Bronchial epithelial cell (primary cell): ENCODE data around the gene AMOTL2. TPM values are rescaled to one million over a fixed set of nuclear protein-coding genes. Genes with fewer than 3 reads are reported as not detected.

Source experiments
- DNase-seq: peaks from one replicate; pipeline ENCODE4 v3.0.0-alpha.2; 2010; ENCODE audit warnings: low read depth
- FAIRE-seq: peaks from 2 replicates; lab custom pipeline; 2011; peaks lifted over from hg19 to GRCh38; lab: Jason Lieb, UNC
- H3K27me3 ChIP-seq: 2 replicates; pipeline ENCODE4 v1.5.1; 2011; ENCODE audit warnings: low read length; ENCODE audit not compliant: control insufficient read depth, insufficient read depth
- H3K36me3 ChIP-seq: 2 replicates; pipeline ENCODE4 v1.5.1; 2011; ENCODE audit warnings: low read length; ENCODE audit not compliant: control insufficient read depth, insufficient read depth
- H3K4me3 ChIP-seq: 2 replicates; pipeline ENCODE4 v1.5.1; 2011; ENCODE audit warnings: mild to moderate bottlenecking, low read depth, low read length, control low read depth
- total RNA-seq: library from RNA; depleted of rRNA; stranded (reverse); fragments of >200 nt; gene quantifications from 2 replicates; pipeline ENCODE4 v1.2.1, GENCODE V29; 2014
- TF ChIP-seq, protein P1 (sequence below): IDR thresholded peaks from 2 replicates; pipeline ENCODE4 v1.5.1; 2011; ENCODE audit warnings: mild to moderate bottlenecking, moderate library complexity, low read length, control low read depth, inconsistent platforms; ENCODE audit not compliant: insufficient read depth, severe bottlenecking

Gene AMOTL2
- total RNA-seq = 54.2 and 89.9 TPM in 2 replicates

DNA sequence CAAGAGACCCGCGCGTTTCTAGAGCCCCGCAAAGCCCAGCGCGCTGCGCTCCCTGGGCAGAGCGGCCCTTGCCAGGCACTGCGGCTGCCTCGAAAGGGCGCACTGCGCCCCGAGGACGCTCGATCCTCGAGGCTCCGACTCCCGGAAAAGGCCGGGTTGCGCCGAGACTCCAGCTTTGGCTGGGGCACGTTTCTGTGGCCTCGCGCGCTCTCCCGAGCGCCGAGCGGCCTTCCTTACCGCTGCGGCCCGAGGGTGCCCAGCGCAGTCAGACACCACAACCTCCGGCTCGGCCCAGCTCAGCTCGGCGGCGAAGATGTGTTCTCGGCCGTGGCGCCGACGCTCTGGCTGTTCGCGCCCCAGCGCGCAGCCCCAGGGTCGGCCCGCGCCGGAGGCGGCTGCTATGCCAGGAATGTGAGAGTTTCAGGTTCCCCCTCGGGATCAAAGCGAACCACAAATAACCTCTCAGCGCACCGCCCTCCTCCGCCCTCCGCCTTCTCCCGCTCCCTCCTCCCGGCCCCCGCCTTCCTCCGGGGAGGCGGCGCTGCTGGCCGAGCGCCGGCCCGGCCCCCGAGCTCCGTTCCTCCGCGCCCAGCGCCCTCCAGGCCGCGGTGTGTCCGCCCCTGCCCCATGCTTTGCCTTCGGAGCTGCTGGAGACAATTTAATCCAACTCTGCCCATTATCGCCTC, at the start of gene AMOTL2:
AMOTL2 (minus strand) TSS at position 343 of the 686 bp plus-strand sequence. CDS start 3,014 bp downstream, outside the sequence.
- TF ChIP-seq, protein P1, sequence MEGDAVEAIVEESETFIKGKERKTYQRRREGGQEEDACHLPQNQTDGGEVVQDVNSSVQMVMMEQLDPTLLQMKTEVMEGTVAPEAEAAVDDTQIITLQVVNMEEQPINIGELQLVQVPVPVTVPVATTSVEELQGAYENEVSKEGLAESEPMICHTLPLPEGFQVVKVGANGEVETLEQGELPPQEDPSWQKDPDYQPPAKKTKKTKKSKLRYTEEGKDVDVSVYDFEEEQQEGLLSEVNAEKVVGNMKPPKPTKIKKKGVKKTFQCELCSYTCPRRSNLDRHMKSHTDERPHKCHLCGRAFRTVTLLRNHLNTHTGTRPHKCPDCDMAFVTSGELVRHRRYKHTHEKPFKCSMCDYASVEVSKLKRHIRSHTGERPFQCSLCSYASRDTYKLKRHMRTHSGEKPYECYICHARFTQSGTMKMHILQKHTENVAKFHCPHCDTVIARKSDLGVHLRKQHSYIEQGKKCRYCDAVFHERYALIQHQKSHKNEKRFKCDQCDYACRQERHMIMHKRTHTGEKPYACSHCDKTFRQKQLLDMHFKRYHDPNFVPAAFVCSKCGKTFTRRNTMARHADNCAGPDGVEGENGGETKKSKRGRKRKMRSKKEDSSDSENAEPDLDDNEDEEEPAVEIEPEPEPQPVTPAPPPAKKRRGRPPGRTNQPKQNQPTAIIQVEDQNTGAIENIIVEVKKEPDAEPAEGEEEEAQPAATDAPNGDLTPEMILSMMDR = no peak
- FAIRE-seq (no peak), DNase-seq (peak; percentile 78)
- H3K27me3 ChIP-seq = no peaks in the 10 kb centered on the region
- peaks cover 17% of the 10 kb centered on the region for H3K36me3 ChIP-seq
- H3K4me3 ChIP-seq = peak within 1 kb of the TSS; percentile 80

DNA sequence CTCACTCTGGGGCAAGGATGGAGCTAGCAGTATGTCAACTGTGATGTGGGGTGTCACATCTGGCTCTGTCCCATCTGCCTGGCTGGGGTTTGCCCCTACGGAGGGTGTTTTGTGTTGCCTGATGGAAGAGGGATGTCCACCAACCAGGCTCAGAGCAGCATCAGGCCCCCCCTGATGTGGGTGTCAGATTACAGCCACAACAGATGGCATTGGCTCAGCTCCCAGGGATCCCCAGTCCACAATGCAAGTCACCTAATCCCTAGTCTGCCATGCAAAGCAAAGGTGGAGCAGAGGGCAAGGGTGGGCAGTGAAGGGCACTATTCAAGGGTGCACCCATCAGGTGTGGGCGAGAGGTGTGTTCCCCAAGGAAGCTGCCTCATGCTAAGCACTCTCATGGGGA, 48.9 kb upstream of the AMOTL2 start:
- Histone ChIP-seq H3K36me3 (no peaks in the 10 kb centered on the region), H3K4me3 (no peak overlapping the region), H3K27me3 (no peaks in the 10 kb centered on the region)
- no peak for DNase-seq
- TF ChIP-seq, protein P1 = no peak
- peak; percentile 72 for FAIRE-seq

GRCh38 chr3:134419960-134420321, 45.7 kb upstream of the AMOTL2 start:
- TF ChIP-seq, protein P1 = no peak
- FAIRE-seq (no peak), DNase-seq (no peak)
- Histone ChIP-seq H3K36me3 (no peaks in the 10 kb centered on the region), H3K27me3 (no peaks in the 10 kb centered on the region), H3K4me3 (no peak overlapping the region)

GRCh38 chr3:134419214-134419959, 45.1 kb upstream of the AMOTL2 start:
- H3K27me3 ChIP-seq = no peaks in the 10 kb centered on the region
- TF ChIP-seq, protein P1 = no peak
- H3K36me3 ChIP-seq = no peaks in the 10 kb centered on the region
- no peak for FAIRE-seq
- no peak for DNase-seq
- H3K4me3 ChIP-seq = no peak overlapping the region

- FAIRE-seq (no peak), DNase-seq (no peak)
- TF ChIP-seq, protein P1 = no peak
- Histone ChIP-seq H3K27me3 (peaks cover 12% of the 10 kb centered on the region), H3K4me3 (no peak overlapping the region), H3K36me3 (no peaks in the 10 kb centered on the region)
Observed at GRCh38 chr3:134409041-134409440, 34.8 kb upstream of the AMOTL2 start.
